ENCODE measurements around the gene RFC2. TPM values are rescaled to one million over a fixed set of nuclear protein-coding genes. Genes with fewer than 3 reads are reported as not detected.

RFC2 gene
- total and polyA plus RNA-seq, 7 experiments from 2014 or later: 12.0 to 51.7 (median 19.3) TPM

DNA sequence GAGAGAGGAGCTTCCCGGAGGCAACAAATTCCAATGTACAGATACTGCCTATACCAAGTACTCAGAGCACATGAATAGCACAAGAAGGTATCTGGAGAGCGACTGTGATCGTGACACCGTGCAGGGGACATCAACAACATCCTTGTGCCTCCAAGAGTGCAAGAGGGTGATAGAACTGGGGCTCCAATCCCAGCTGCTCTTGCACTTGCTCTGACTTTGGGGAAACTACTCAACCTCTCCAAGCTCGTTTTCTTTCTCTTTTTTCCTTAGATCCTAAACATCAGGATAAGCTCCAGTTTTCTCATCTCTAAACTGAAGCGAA, 12.1 kb downstream of the RFC2 start:
- peaks cover 0 to 19% (median 0%) of the 10 kb centered on the region in 7 donors for H3K4me1 Mint-ChIP-seq
- no peaks in the 10 kb centered on the region for H3K27me3 Mint-ChIP-seq
- H3K4me3 Mint-ChIP-seq: no peak overlapping the region
- H3K27me3 ChIP-seq (ENCODE audit: control insufficient read depth in 2 of 2, insufficient read depth in 2 of 2, low read length in 2 of 2): no peaks in the 10 kb centered on the region
- ATAC-seq: no peak
- peaks cover 4 to 80% (median 14%) of the 10 kb centered on the region in 3 experiments for H3K36me3 ChIP-seq (ENCODE audit: control insufficient read depth in 2 of 3, insufficient read depth in 3 of 3, low read length in 3 of 3)
- POLR2A ChIA-PET: no interaction called here
- no peak overlapping the region for H3K4me3 ChIP-seq (ENCODE audit: low read length)
- intact Hi-C loops (cut with micrococcal nuclease): no loop called here
- no peak overlapping the region for H3K27ac ChIP-seq (ENCODE audit: low read depth, low read length)
- no peaks in the 10 kb centered on the region for H3K4me1 ChIP-seq (ENCODE audit: control insufficient read depth in 2 of 2, insufficient read depth in 2 of 2, low read length in 2 of 2)
- H3K27ac Mint-ChIP-seq: no peak overlapping the region
- DNase-seq: no peak
- CTCF ChIA-PET: interaction anchor here (0.6 kb wide), 1 partner anchor 367 kb away, joined by 5 read pairs; no protein-coding TSS in a partner anchor
- H3K9me3 ChIP-seq (ENCODE audit: control insufficient read depth in 2 of 3, low read length in 3 of 3): no peaks in the 10 kb centered on the region
- H3K36me3 Mint-ChIP-seq: peaks cover 0 to 34% (median 20%) of the 10 kb centered on the region in 5 donors
- no peaks in the 10 kb centered on the region for H3K9me3 Mint-ChIP-seq

DNA sequence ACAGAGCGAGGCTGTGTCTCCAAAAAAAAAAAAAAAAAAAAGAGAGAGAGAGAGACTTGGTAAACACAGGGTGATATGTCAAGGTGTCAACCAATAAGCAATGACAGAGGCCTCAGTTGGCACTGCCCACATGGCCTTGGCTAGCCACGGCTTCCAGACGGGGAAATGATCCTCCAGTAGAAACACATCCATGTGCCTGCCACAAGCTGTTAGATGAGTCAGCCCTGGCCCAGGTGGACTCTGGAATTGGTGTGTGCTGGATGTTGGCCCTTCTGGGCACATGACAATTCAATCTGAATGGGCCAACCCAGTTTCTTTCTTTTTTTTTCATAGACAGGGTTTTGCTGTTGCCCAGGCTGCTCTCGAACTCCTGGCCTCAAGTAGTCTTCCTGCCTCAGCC, 13.7 kb downstream of the RFC2 start:
- Mint-ChIP-seq H3K4me1 (peaks cover 0 to 24% (median 0%) of the 10 kb centered on the region in 7 donors), H3K9me3 (no peaks in the 10 kb centered on the region), H3K27me3 (no peaks in the 10 kb centered on the region), H3K36me3 (peaks cover 0 to 34% (median 22%) of the 10 kb centered on the region in 5 donors), H3K4me3 (no peak overlapping the region), H3K27ac (no peak overlapping the region)
- intact Hi-C loops (cut with micrococcal nuclease): no loop called here
- no peak overlapping the region for H3K27ac ChIP-seq (ENCODE audit: low read depth, low read length)
- ATAC-seq: no peak
- ChIA-PET POLR2A (no interaction called here), CTCF (no interaction called here)
- H3K4me1 ChIP-seq (ENCODE audit: control insufficient read depth in 2 of 2, insufficient read depth in 2 of 2, low read length in 2 of 2): peaks cover 0 to 3% of the 10 kb centered on the region in 2 donors
- H3K4me3 ChIP-seq (ENCODE audit: low read length): no peak overlapping the region
- no peaks in the 10 kb centered on the region for H3K9me3 ChIP-seq (ENCODE audit: control insufficient read depth in 2 of 3, low read length in 3 of 3)
- peaks cover 5 to 84% (median 10%) of the 10 kb centered on the region in 3 experiments for H3K36me3 ChIP-seq (ENCODE audit: control insufficient read depth in 2 of 3, insufficient read depth in 3 of 3, low read length in 3 of 3)
- H3K27me3 ChIP-seq (ENCODE audit: control insufficient read depth in 2 of 2, insufficient read depth in 2 of 2, low read length in 2 of 2): no peaks in the 10 kb centered on the region
- no peak for DNase-seq

DNA sequence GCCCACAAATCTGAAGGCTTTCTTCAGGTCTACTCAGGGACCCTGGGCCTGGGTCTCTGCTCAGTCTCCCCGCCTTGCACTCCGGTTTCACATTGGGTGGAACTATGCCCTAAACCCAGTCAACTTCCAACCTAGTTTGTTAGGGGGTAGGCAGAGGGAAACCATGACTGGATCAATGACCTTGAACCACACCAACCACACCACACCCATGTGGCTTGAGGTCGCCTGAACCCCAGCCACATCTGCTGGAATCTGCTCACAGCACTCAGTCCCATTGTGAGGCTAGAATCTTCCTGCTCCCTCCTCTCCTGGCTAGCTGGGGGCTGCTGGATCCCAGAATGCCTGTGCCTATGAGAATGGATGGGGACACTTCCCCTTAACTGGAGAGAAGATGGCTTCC, 17.9 kb downstream of the RFC2 start:
- ATAC-seq (peak; percentile 31), DNase-seq (no peak)
- no peak overlapping the region for H3K4me3 ChIP-seq (ENCODE audit: low read length)
- H3K27ac ChIP-seq (ENCODE audit: low read depth, low read length): no peak overlapping the region
- ChIA-PET CTCF (no interaction called here), POLR2A (no interaction called here)
- no peaks in the 10 kb centered on the region for H3K9me3 ChIP-seq (ENCODE audit: control insufficient read depth in 2 of 3, low read length in 3 of 3)
- H3K4me1 ChIP-seq (ENCODE audit: control insufficient read depth in 2 of 2, insufficient read depth in 2 of 2, low read length in 2 of 2): peaks cover 0 to 3% of the 10 kb centered on the region in 2 donors
- Mint-ChIP-seq H3K9me3 (no peaks in the 10 kb centered on the region), H3K27ac (peak overlapping the region in 2 of 9 donors; percentile 12 to 38), H3K27me3 (no peaks in the 10 kb centered on the region), H3K4me1 (peaks cover 0 to 21% (median 0%) of the 10 kb centered on the region in 7 donors), H3K36me3 (peaks cover 5 to 30% (median 15%) of the 10 kb centered on the region in 5 donors), H3K4me3 (peak overlapping the region in 1 of 10 donors; percentile 35)
- H3K27me3 ChIP-seq (ENCODE audit: control insufficient read depth in 2 of 2, insufficient read depth in 2 of 2, low read length in 2 of 2): no peaks in the 10 kb centered on the region
- intact Hi-C loops (cut with micrococcal nuclease): no loop called here
- peaks cover 5 to 80% (median 12%) of the 10 kb centered on the region in 3 experiments for H3K36me3 ChIP-seq (ENCODE audit: control insufficient read depth in 2 of 3, insufficient read depth in 3 of 3, low read length in 3 of 3)

DNA sequence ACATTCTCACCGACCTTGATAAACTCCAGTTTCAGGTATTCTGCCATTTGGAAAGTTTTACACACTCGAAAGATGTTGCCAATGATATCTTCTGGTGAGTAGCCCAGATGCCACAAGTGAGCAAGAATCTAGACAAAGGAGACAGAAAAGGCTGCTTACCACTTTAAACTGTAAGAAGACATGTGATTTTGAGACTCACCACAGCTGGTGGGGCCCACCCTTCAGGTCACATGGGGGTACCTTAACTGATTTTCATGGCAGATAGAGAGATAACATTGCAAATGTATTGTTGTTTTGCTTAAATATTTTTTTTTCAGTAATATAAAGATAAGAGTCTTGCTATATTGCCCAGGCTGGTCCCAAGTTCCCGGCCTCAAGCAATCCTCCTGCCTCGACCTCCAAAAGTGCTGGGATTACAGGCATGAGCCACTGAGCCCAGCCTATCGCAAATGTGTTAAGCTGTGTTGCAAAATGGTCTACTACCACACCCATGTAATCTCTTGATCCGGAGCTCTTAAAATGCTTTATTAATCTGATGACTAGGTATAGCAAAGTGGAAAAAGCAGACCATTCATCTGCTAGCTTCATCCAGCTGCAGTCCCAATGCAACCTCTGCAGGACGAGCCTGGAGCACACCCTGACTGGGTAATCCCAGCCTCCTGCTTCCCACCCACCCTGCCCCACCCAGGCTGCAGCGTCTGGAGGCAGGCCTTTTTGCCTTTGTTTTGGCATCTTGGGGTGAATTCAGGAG, 18.5 kb downstream of the RFC2 start:
- H3K27me3 ChIP-seq (ENCODE audit: control insufficient read depth in 2 of 2, insufficient read depth in 2 of 2, low read length in 2 of 2): no peaks in the 10 kb centered on the region
- ATAC-seq: no peak
- POLR2A ChIA-PET: no interaction called here
- intact Hi-C loops (cut with micrococcal nuclease): no loop called here
- Mint-ChIP-seq H3K36me3 (peaks cover 5 to 33% (median 15%) of the 10 kb centered on the region in 5 donors), H3K9me3 (no peaks in the 10 kb centered on the region), H3K4me1 (peaks cover 0 to 24% (median 0%) of the 10 kb centered on the region in 7 donors), H3K4me3 (peak overlapping the region in 1 of 10 donors; percentile 23), H3K27me3 (no peaks in the 10 kb centered on the region), H3K27ac (peak overlapping the region in 1 of 9 donors; percentile 21)
- peaks cover 0 to 3% of the 10 kb centered on the region in 2 donors for H3K4me1 ChIP-seq (ENCODE audit: control insufficient read depth in 2 of 2, insufficient read depth in 2 of 2, low read length in 2 of 2)
- H3K36me3 ChIP-seq (ENCODE audit: control insufficient read depth in 2 of 3, insufficient read depth in 3 of 3, low read length in 3 of 3): peaks cover 5 to 81% (median 8%) of the 10 kb centered on the region in 3 experiments
- no peaks in the 10 kb centered on the region for H3K9me3 ChIP-seq (ENCODE audit: control insufficient read depth in 2 of 3, low read length in 3 of 3)
- H3K27ac ChIP-seq (ENCODE audit: low read depth, low read length): no peak overlapping the region
- CTCF ChIA-PET: no interaction called here
- no peak for DNase-seq
- no peak overlapping the region for H3K4me3 ChIP-seq (ENCODE audit: low read length)

DNA sequence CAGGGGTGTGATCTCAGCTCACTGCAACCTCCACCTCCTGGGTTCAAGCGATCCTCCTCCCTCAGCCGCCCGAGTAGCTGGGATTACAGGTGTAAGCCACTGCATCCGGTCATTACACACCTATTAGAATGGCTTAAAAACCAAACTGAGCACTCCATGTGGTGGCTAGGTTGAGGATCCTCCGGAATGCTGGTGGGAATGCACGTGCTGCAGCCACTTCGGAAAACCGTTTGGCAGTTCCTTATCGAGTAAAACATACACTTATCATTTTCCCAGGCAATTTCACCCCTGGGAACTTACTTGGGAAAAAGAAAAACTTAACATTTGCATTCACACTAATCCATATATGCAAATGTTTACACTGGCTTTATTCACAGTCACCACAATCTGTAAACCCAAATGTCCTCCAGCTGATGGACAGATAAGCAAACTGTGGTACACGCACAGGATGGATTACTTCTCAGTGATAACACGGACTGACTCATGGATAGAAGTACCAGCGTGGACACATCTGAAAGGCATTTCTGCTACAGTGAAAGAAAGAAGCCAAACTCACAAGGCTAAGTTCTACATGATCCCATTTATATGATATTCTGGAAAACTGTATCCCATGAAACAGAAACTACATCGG, 20.4 kb downstream of the RFC2 start:
- H3K4me3 ChIP-seq (ENCODE audit: low read length): no peak overlapping the region
- CTCF ChIA-PET: no interaction called here
- H3K27me3 ChIP-seq (ENCODE audit: control insufficient read depth in 2 of 2, insufficient read depth in 2 of 2, low read length in 2 of 2): no peaks in the 10 kb centered on the region
- Mint-ChIP-seq H3K4me3 (no peak overlapping the region), H3K27me3 (no peaks in the 10 kb centered on the region), H3K36me3 (peaks cover 5 to 35% (median 20%) of the 10 kb centered on the region in 5 donors), H3K27ac (no peak overlapping the region), H3K9me3 (no peaks in the 10 kb centered on the region), H3K4me1 (peaks cover 0 to 21% (median 0%) of the 10 kb centered on the region in 7 donors)
- POLR2A ChIA-PET: no interaction called here
- no peak for DNase-seq
- peaks cover 0 to 3% of the 10 kb centered on the region in 2 donors for H3K4me1 ChIP-seq (ENCODE audit: control insufficient read depth in 2 of 2, insufficient read depth in 2 of 2, low read length in 2 of 2)
- no peak for ATAC-seq
- H3K27ac ChIP-seq (ENCODE audit: low read depth, low read length): no peak overlapping the region
- no peaks in the 10 kb centered on the region for H3K9me3 ChIP-seq (ENCODE audit: control insufficient read depth in 2 of 3, low read length in 3 of 3)
- intact Hi-C loops (cut with micrococcal nuclease): no loop called here
- H3K36me3 ChIP-seq (ENCODE audit: control insufficient read depth in 2 of 3, insufficient read depth in 3 of 3, low read length in 3 of 3): peaks cover 5 to 63% (median 5%) of the 10 kb centered on the region in 3 experiments

DNA sequence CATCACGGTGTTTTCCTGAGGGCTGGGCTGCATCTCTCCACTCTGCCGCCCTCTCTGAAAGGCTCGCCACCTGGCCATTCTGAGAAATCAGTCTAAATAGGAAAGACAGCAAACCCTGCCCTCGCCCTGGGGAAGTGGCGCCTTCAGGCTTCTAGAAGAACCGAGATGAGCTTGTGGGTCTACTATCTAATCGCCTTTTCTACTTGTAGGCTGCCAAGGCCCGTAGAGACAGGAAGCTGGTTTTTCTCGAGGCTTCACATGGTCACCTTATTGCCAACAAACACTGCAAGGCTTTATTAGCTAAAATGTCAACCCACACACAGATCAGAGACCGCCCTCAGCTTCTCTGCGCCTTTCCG, 23.0 kb downstream of the RFC2 start:
- Histone ChIP-seq H3K27ac (ENCODE audit: low read depth, low read length) (no peak overlapping the region), H3K9me3 (ENCODE audit: control insufficient read depth in 2 of 3, low read length in 3 of 3) (no peaks in the 10 kb centered on the region), H3K4me3 (ENCODE audit: low read length) (no peak overlapping the region), H3K27me3 (ENCODE audit: control insufficient read depth in 2 of 2, insufficient read depth in 2 of 2, low read length in 2 of 2) (no peaks in the 10 kb centered on the region), H3K36me3 (ENCODE audit: control insufficient read depth in 2 of 3, insufficient read depth in 3 of 3, low read length in 3 of 3) (peaks cover 0 to 38% (median 5%) of the 10 kb centered on the region in 3 experiments), H3K4me1 (ENCODE audit: control insufficient read depth in 2 of 2, insufficient read depth in 2 of 2, low read length in 2 of 2) (no peaks in the 10 kb centered on the region)
- ChIA-PET CTCF (interaction anchor here (0.5 to 0.7 kb wide), 2 partner anchors 24 to 100 kb away, joined by 3 read pairs; no protein-coding TSS in a partner anchor), POLR2A (no interaction called here)
- H3K27me3 Mint-ChIP-seq: no peaks in the 10 kb centered on the region
- DNase-seq (no peak), ATAC-seq (peak; percentile 61)
- H3K4me1 Mint-ChIP-seq: peaks cover 0 to 16% (median 5%) of the 10 kb centered on the region in 7 donors
- no peaks in the 10 kb centered on the region for H3K9me3 Mint-ChIP-seq
- H3K27ac Mint-ChIP-seq: peak overlapping the region in 3 of 9 donors; percentile 20 to 47 (median 28)
- peak overlapping the region in 1 of 10 donors; percentile 26 for H3K4me3 Mint-ChIP-seq
- peaks cover 5 to 36% (median 24%) of the 10 kb centered on the region in 5 donors for H3K36me3 Mint-ChIP-seq
- intact Hi-C loops (cut with micrococcal nuclease): no loop called here
